Panc1 (cell line): ENCODE results near the gene C16orf89. TPM values are rescaled to one million over a fixed set of nuclear protein-coding genes. Genes with fewer than 3 reads are reported as not detected.
A peak's percentile ranks its signal among the peaks of the same experiment; 100 is the strongest.

Experiments
- ATAC-seq: fragments of 200-7000 bp; cut with Tn5 transposase; 2 replicates; pipeline ENCODE4 v1.9.1; 2020; ENCODE audit warnings: mild to moderate bottlenecking, moderate library complexity
- BruUV-seq: library from RNA; stranded (reverse); fragments of 400-500 nt; replicated peaks from 2 replicates; lab custom pipeline; 2021; lab: Mats Ljungman, UMichigan
- CTCF ChIA-PET: fragments of 300-600 bp; sonication (Branson Sonifier 250); formaldehyde crosslinking; loops from one replicate; lab custom pipeline; 2022; ENCODE audit warnings: antibody characterized with exemption; lab: Charles Lee
- POLR2A ChIA-PET: fragments of 300-600 bp; sonication (Branson Sonifier 250); formaldehyde crosslinking; loops from one replicate; lab custom pipeline; 2022; ENCODE audit warnings: antibody characterized with exemption; lab: Charles Lee
- DNase-seq: peaks from one replicate; pipeline ENCODE4 v3.0.0-alpha.2; 2010; ENCODE audit warnings: low read depth, low spot score
- H3K27ac ChIP-seq: 2 replicates; pipeline ENCODE4 v1.5.1; 2011; ENCODE audit warnings: mild to moderate bottlenecking, low read length, inconsistent platforms
- H3K27me3 ChIP-seq: fragments of 200-500 bp; sonication (Bioruptor generic); 2 replicates; pipeline ENCODE4 v1.6.0; 2014; ENCODE audit warnings: low read length, inconsistent platforms; ENCODE audit not compliant: control insufficient read depth, insufficient read depth
- H3K36me3 ChIP-seq: fragments of 200-500 bp; sonication (Bioruptor generic); 2 replicates; pipeline ENCODE4 v1.5.1; 2014; ENCODE audit warnings: inconsistent platforms, mild to moderate bottlenecking, low read length, moderate library complexity; ENCODE audit not compliant: control insufficient read depth, insufficient read depth
- H3K4me1 ChIP-seq: 2 replicates; pipeline ENCODE4 v1.5.1; 2011; ENCODE audit warnings: inconsistent platforms, mild to moderate bottlenecking, low read length, moderate library complexity; ENCODE audit not compliant: control insufficient read depth, insufficient read depth
- H3K4me3 ChIP-seq, 2 experiments: 2 replicates each; pipeline ENCODE4 v1.5.1; 2011 to 2012; ENCODE audit warnings: low read depth in 2 of 2, low read length in 2 of 2, mild to moderate bottlenecking in 2 of 2, inconsistent platforms in 1 of 2, moderate library complexity in 1 of 2
- H3K9me3 ChIP-seq: fragments of 200-500 bp; sonication (Bioruptor generic); 2 replicates; pipeline ENCODE4 v1.5.1; 2014; ENCODE audit warnings: low read depth, mild to moderate bottlenecking, inconsistent platforms, low read length, moderate library complexity; ENCODE audit not compliant: control insufficient read depth, insufficient read depth
- POLR2AphosphoS5 ChIP-seq: IDR thresholded peaks from 2 replicates; pipeline ENCODE4 v1.6.1; 2012; ENCODE audit warnings: mild to moderate bottlenecking, low read depth, low read length, moderate library complexity
- SIN3A ChIP-seq: IDR thresholded peaks from 2 replicates; pipeline ENCODE4 v1.6.1; 2012; ENCODE audit warnings: low read depth, mild to moderate bottlenecking, low read length, moderate library complexity, borderline replicate concordance; ENCODE audit not compliant: insufficient read depth
- TCF7L2 ChIP-seq: IDR thresholded peaks from 2 replicates; pipeline ENCODE4 v1.6.1; 2011; ENCODE audit warnings: mild to moderate bottlenecking, low read depth, low read length, inconsistent platforms
- in situ Hi-C: cut with HindIII; loops from 2 replicates; pipeline ENCODE4 v1.10.0; 2016; ENCODE audit warnings: low sequenced_read_pairs, low pct_unique_long_range_greater_than_20kb
- intact Hi-C: fragments of 100-400 bp; cut with micrococcal nuclease; formaldehyde crosslinking; loops from one replicate; pipeline ENCODE4 v1.10.0; 2022; ENCODE audit not compliant: unreplicated experiment
- total RNA-seq: library from RNA; stranded (reverse); gene quantifications from one replicate; pipeline ENCODE4 v1.2.1, GENCODE V29; 2021; ENCODE audit not compliant: unreplicated experiment
- TF ChIP-seq, protein P1 (sequence below): fragments of 450-650 bp; IDR thresholded peaks from 2 replicates; pipeline ENCODE4 v1.5.1; 2017; ENCODE audit warnings: mild to moderate bottlenecking
- TF ChIP-seq, protein P2 (sequence below), 2 experiments: IDR thresholded peaks; 2 replicates each; pipeline ENCODE4 v1.6.1; 2011 to 2012; ENCODE audit warnings: low read depth in 2 of 2, control low read depth in 1 of 2, low read length in 1 of 2, mild to moderate bottlenecking in 1 of 2, moderate library complexity in 1 of 2; ENCODE audit not compliant: insufficient read depth in 1 of 2

C16orf89 gene
- total RNA-seq, 1 experiment from 2014 or later = not detected

DNA sequence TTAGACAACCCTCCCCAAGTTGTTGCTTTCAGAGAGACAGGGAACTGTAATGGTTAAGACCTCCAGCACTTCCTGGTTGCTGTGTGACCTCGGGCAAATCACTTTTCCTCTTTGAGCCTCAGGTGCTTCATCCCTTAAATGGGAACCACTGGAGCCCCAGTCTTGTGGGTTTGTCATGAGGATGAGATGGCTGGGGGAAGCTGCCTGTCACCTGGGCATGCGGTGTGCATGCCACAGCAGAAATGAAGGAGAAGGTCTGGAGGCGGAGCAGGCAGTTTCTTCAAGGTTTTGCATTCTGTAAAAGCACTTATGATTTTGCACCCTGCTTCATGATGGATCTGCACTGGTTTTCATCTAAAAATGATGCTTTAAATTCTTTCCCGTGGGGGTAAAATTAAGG lies 54.1 kb downstream of the C16orf89 start:
- TF ChIP-seq POLR2AphosphoS5 (no peak), TCF7L2 (no peak), SIN3A (no peak)
- TF ChIP-seq, protein P1, sequence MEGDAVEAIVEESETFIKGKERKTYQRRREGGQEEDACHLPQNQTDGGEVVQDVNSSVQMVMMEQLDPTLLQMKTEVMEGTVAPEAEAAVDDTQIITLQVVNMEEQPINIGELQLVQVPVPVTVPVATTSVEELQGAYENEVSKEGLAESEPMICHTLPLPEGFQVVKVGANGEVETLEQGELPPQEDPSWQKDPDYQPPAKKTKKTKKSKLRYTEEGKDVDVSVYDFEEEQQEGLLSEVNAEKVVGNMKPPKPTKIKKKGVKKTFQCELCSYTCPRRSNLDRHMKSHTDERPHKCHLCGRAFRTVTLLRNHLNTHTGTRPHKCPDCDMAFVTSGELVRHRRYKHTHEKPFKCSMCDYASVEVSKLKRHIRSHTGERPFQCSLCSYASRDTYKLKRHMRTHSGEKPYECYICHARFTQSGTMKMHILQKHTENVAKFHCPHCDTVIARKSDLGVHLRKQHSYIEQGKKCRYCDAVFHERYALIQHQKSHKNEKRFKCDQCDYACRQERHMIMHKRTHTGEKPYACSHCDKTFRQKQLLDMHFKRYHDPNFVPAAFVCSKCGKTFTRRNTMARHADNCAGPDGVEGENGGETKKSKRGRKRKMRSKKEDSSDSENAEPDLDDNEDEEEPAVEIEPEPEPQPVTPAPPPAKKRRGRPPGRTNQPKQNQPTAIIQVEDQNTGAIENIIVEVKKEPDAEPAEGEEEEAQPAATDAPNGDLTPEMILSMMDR = no peak
- TF ChIP-seq, protein P2, sequence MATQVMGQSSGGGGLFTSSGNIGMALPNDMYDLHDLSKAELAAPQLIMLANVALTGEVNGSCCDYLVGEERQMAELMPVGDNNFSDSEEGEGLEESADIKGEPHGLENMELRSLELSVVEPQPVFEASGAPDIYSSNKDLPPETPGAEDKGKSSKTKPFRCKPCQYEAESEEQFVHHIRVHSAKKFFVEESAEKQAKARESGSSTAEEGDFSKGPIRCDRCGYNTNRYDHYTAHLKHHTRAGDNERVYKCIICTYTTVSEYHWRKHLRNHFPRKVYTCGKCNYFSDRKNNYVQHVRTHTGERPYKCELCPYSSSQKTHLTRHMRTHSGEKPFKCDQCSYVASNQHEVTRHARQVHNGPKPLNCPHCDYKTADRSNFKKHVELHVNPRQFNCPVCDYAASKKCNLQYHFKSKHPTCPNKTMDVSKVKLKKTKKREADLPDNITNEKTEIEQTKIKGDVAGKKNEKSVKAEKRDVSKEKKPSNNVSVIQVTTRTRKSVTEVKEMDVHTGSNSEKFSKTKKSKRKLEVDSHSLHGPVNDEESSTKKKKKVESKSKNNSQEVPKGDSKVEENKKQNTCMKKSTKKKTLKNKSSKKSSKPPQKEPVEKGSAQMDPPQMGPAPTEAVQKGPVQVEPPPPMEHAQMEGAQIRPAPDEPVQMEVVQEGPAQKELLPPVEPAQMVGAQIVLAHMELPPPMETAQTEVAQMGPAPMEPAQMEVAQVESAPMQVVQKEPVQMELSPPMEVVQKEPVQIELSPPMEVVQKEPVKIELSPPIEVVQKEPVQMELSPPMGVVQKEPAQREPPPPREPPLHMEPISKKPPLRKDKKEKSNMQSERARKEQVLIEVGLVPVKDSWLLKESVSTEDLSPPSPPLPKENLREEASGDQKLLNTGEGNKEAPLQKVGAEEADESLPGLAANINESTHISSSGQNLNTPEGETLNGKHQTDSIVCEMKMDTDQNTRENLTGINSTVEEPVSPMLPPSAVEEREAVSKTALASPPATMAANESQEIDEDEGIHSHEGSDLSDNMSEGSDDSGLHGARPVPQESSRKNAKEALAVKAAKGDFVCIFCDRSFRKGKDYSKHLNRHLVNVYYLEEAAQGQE (IDR thresholded peaks at IDR 0.05; ENCODE audit: insufficient read depth in 1 of 2, low read depth in 2 of 2, low read length in 1 of 2) = no peak
- Histone ChIP-seq H3K27ac (no peak overlapping the region), H3K4me1 (no peaks in the 10 kb centered on the region), H3K4me3 (no peak overlapping the region), H3K27me3 (no peaks in the 10 kb centered on the region), H3K9me3 (no peaks in the 10 kb centered on the region), H3K36me3 (no peaks in the 10 kb centered on the region)
- ChIA-PET POLR2A (no interaction called here), CTCF (no interaction called here)
- in situ Hi-C loops = no loop called here
- ATAC-seq (no peak), DNase-seq (no peak)
- intact Hi-C loops = no loop called here
- BruUV-seq = no TSS peak

DNA sequence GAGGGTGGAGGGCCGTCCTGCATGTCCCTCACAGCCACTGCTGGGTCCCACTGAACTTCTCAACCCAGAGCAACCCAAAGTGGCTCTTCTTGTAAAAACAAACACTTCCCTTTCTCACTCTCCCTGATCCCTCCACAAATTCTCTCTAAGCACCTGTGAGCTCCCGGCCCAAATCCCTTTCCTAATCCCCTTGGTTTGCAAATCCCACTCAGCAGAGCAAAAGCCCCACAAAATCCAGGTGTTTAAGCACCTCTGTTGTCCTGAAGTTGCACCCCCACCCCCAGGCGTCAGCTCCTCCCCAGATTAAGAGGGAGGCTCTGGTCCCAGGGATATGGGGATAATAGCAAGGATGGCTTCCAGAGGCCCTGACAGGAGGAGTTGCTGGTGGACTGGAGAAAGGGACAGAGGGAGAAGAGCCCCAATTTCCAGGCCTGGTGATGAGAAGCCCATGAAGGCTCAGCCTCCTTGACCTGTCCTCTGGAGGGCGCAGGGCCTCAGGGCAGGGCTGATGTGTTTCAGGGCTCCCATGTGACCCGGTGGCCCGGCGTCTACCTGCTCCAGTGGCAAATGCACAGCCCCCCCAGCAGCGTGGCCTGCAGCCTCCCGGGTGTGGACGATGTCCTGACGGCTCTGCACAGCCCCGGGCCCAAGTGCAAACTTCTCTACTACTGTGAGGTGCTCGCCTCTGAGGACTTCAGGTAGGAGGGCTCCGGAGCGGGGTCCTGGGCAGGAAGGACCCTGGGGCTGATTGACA lies 55.0 kb downstream of the C16orf89 start:
- CTCF ChIA-PET = interaction anchor here (0.5 to 0.7 kb wide), 2 partner anchors 68 to 110 kb away, joined by 3 to 4 read pairs; no protein-coding TSS in a partner anchor
- no peak overlapping the region for H3K4me3 ChIP-seq
- H3K36me3 ChIP-seq = no peaks in the 10 kb centered on the region
- H3K27me3 ChIP-seq = no peaks in the 10 kb centered on the region
- no peak overlapping the region for H3K27ac ChIP-seq
- DNase-seq (no peak), ATAC-seq (peak; percentile 29; the same call in 1 of the 2 replicates)
- no peaks in the 10 kb centered on the region for H3K9me3 ChIP-seq
- intact Hi-C loops (no loop called here), in situ Hi-C loops (no loop called here)
- BruUV-seq = no TSS peak
- POLR2A ChIA-PET = no interaction called here
- no peak for TF ChIP-seq SIN3A
- TF ChIP-seq TCF7L2 = no peak
- TF ChIP-seq, protein P1 = no peak
- TF ChIP-seq, protein P2 (IDR thresholded peaks at IDR 0.05; ENCODE audit: insufficient read depth in 1 of 2, low read depth in 2 of 2, low read length in 1 of 2) = no peak
- TF ChIP-seq POLR2AphosphoS5 = no peak
- no peaks in the 10 kb centered on the region for H3K4me1 ChIP-seq
